Peyer's patch (tissue), 4 donors: ENCODE data around the gene DGKE. TPM values are rescaled to one million over a fixed set of nuclear protein-coding genes. Genes with fewer than 3 reads are reported as not detected.
A peak's percentile ranks its signal among the peaks of the same experiment; 100 is the strongest.

Source experiments
- DNase-seq, 3 donors: peaks; one replicate each; pipeline ENCODE4 v3.0.0-alpha.2; 2017 to 2019
- H3K27ac ChIP-seq, 4 donors: fragments of 200-600 bp; sonication (generic); one replicate each; pipeline ENCODE4 v1.5.1; 2016 to 2019
- H3K27me3 ChIP-seq, 2 donors: fragments of 200-600 bp; sonication (generic); one replicate each; pipeline ENCODE4 v1.5.1; 2019
- H3K36me3 ChIP-seq, 3 donors: fragments of 200-600 bp; sonication (generic); one replicate each; pipeline ENCODE4 v1.5.1; 2016 to 2019
- H3K4me1 ChIP-seq, 4 donors: fragments of 200-600 bp; sonication (generic); one replicate each; pipeline ENCODE4 v1.5.1; 2016 to 2019
- H3K4me3 ChIP-seq, 4 donors: fragments of 200-600 bp; sonication (generic); 1 replicate in 3 of 4; 2 replicates in 1 of 4; pipeline ENCODE4 v1.5.1; 2016 to 2019; ENCODE audit warnings: mild to moderate bottlenecking in 1 of 4
- H3K9me3 ChIP-seq, 4 donors: fragments of 200-600 bp; sonication (generic); one replicate each; pipeline ENCODE4 v1.5.1; 2016 to 2019; ENCODE audit warnings: mild to moderate bottlenecking in 1 of 4
- POLR2A ChIP-seq, 2 donors: fragments of 450-650 bp; IDR thresholded peaks; one replicate each; pipeline ENCODE4 v1.5.1; 2017; ENCODE audit warnings: antibody characterized with exemption in 2 of 2, mild to moderate bottlenecking in 2 of 2, moderate library complexity in 2 of 2
- total RNA-seq, 4 donors: library from RNA; depleted of rRNA; stranded (reverse); fragments of >200 nt; gene quantifications; one replicate each; pipeline ENCODE4 v1.1.0, GENCODE V29; 2016
- TF ChIP-seq, protein P1 (sequence below), 6 experiments: fragments of 450-650 bp in 4 of 6; fragments of 200-600 bp in 2 of 6; sonication (generic) in 1 of 6; IDR thresholded peaks; one replicate each; pipeline ENCODE4 v1.5.1; 2017 to 2019; ENCODE audit warnings: antibody characterized with exemption in 6 of 6, mild to moderate bottlenecking in 3 of 6, moderate library complexity in 1 of 6

DGKE gene
- total RNA-seq, 4 donors from 2014 or later: 4.2 to 12.4 (median 9.0) TPM

GRCh38 chr17:56830726-56831368 is 3.1 kb upstream of the DGKE start:
- DNase-seq: no peak
- Histone ChIP-seq H3K36me3 (no peaks in the 10 kb centered on the region), H3K9me3 (no peaks in the 10 kb centered on the region), H3K27ac (no peak overlapping the region), H3K4me3 (no peak overlapping the region), H3K4me1 (peaks cover 0 to 22% (median 2%) of the 10 kb centered on the region in 4 donors), H3K27me3 (no peaks in the 10 kb centered on the region)
- TF ChIP-seq POLR2A (IDR thresholded peaks at IDR 0.05): no peak
- TF ChIP-seq, protein P1, sequence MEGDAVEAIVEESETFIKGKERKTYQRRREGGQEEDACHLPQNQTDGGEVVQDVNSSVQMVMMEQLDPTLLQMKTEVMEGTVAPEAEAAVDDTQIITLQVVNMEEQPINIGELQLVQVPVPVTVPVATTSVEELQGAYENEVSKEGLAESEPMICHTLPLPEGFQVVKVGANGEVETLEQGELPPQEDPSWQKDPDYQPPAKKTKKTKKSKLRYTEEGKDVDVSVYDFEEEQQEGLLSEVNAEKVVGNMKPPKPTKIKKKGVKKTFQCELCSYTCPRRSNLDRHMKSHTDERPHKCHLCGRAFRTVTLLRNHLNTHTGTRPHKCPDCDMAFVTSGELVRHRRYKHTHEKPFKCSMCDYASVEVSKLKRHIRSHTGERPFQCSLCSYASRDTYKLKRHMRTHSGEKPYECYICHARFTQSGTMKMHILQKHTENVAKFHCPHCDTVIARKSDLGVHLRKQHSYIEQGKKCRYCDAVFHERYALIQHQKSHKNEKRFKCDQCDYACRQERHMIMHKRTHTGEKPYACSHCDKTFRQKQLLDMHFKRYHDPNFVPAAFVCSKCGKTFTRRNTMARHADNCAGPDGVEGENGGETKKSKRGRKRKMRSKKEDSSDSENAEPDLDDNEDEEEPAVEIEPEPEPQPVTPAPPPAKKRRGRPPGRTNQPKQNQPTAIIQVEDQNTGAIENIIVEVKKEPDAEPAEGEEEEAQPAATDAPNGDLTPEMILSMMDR (IDR thresholded peaks at IDR 0.05): no peak

GRCh38 chr17:56831369-56832095 is 2.4 kb upstream of the DGKE start:
- Histone ChIP-seq H3K4me1 (peaks cover 0 to 26% (median 2%) of the 10 kb centered on the region in 4 donors), H3K27me3 (no peaks in the 10 kb centered on the region), H3K27ac (no peak overlapping the region), H3K4me3 (no peak overlapping the region), H3K9me3 (no peaks in the 10 kb centered on the region), H3K36me3 (no peaks in the 10 kb centered on the region)
- TF ChIP-seq, protein P1 (IDR thresholded peaks at IDR 0.05): no peak
- TF ChIP-seq POLR2A (IDR thresholded peaks at IDR 0.05): no peak
- DNase-seq: no peak

- TF ChIP-seq POLR2A (IDR thresholded peaks at IDR 0.05): no peak
- TF ChIP-seq, protein P1 (IDR thresholded peaks at IDR 0.05): no peak
- no peaks in the 10 kb centered on the region for H3K36me3 ChIP-seq
- DNase-seq: no peak
- no peaks in the 10 kb centered on the region for H3K27me3 ChIP-seq
- H3K27ac ChIP-seq: peak overlapping the region; percentile 42 to 98 (median 78)
- H3K9me3 ChIP-seq: no peaks in the 10 kb centered on the region
- H3K4me1 ChIP-seq: peaks cover 0 to 26% (median 2%) of the 10 kb centered on the region in 4 donors
- peak overlapping the region; percentile 66 to 78 (median 69) for H3K4me3 ChIP-seq
Measured at GRCh38 chr17:56832446-56832845, 1.5 kb upstream of the DGKE start.

DNA sequence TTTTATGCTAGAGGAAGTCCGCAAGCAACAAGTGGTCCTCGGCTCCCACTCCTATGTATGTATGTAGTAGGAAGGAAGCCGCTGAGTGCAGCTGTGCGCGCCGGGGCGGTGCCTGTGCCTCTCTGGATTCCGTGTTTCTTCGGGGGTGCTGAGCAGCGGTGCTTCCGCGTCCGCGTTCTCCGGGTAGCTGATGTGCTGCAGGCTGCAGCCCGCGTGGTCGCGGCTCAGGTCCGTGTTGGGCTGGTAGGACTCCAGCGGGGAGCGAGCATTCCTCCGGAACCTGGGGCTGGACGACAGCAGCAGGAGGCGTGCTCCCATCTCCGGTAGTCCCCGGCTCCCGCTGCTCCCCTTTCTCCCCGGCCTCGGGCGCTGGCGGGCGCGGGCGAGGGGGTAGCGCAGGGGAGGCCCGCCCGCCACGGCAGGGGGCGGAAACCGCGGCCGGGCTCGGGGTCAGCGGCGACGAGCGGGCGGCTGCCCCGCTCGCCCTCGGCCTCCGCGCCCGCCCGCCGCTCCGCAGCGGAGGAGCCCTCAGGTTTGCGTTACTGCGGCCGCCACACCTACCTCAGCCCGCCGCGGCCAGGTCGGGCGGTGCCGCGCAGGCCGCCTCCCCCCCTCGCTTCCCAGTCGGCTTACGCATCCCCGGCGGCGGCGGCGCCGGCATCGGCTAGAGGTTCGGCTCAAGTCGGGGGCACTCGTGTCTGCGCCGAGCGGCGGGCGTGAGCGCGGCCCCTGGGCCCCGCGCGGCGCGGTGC is 718 bp upstream of the DGKE start:
- peak overlapping the region; percentile 66 to 78 (median 69) for H3K4me3 ChIP-seq
- H3K9me3 ChIP-seq: no peaks in the 10 kb centered on the region
- DNase-seq: peak; percentile 77 to 90 (median 86)
- no peaks in the 10 kb centered on the region for H3K36me3 ChIP-seq
- peak overlapping the region; percentile 76 to 98 (median 87) for H3K27ac ChIP-seq
- H3K4me1 ChIP-seq: peaks cover 0 to 26% (median 2%) of the 10 kb centered on the region in 4 donors
- H3K27me3 ChIP-seq: no peaks in the 10 kb centered on the region
- peak in 1 of 2 donors; percentile 32 for TF ChIP-seq POLR2A (IDR thresholded peaks at IDR 0.05)
- TF ChIP-seq, protein P1 (IDR thresholded peaks at IDR 0.05): no peak

DNA sequence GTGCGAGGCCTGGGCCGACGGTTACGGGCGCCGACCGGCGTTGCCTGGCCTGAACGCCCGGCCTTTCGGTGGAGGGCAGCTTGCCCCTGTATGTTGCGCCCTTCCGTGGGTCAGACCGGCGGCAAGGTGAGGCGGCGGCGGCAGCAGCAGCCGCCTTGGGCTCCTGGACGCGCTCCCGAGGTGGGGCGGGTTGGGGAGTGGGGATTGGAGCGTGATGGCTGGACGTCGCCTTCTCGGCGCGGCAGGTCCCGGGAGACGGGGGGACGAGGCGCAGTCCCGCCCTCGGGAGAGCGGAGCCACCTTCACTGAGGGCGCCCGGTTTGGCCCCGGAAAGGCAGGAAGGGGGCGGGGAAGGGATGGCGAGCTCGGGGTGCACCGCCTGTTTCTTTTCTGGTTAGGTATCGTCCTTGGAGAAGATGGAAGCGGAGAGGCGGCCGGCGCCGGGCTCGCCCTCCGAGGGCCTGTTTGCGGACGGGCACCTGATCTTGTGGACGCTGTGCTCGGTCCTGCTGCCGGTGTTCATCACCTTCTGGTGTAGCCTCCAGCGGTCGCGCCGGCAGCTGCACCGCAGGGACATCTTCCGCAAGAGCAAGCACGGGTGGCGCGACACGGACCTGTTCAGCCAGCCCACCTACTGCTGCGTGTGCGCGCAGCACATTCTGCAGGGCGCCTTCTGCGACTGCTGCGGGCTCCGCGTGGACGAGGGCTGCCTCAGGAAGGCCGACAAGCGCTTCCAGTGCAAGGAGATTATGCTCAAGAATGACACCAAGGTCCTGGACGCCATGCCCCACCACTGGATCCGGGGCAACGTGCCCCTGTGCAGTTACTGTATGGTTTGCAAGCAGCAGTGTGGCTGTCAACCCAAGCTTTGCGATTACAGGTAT is 671 bp downstream of the DGKE start:
- Histone ChIP-seq H3K36me3 (no peaks in the 10 kb centered on the region), H3K9me3 (no peaks in the 10 kb centered on the region), H3K4me1 (peaks cover 0 to 26% (median 2%) of the 10 kb centered on the region in 4 donors), H3K27me3 (no peaks in the 10 kb centered on the region), H3K4me3 (peak overlapping the region; percentile 66 to 78 (median 69)), H3K27ac (peak overlapping the region; percentile 73 to 98 (median 87))
- no peak for TF ChIP-seq POLR2A (IDR thresholded peaks at IDR 0.05)
- TF ChIP-seq, protein P1 (IDR thresholded peaks at IDR 0.05): peak in 5 of 6 experiments; percentile 14 to 47 (median 29)
- peak; percentile 76 to 88 (median 80) for DNase-seq
